ENCODE measurements around the gene PPP2R5D. TPM values are rescaled to one million over a fixed set of nuclear protein-coding genes. Genes with fewer than 3 reads are reported as not detected.

Gene PPP2R5D
- total RNA-seq, 1 experiment from 2014 or later = 53.5 TPM

DNA sequence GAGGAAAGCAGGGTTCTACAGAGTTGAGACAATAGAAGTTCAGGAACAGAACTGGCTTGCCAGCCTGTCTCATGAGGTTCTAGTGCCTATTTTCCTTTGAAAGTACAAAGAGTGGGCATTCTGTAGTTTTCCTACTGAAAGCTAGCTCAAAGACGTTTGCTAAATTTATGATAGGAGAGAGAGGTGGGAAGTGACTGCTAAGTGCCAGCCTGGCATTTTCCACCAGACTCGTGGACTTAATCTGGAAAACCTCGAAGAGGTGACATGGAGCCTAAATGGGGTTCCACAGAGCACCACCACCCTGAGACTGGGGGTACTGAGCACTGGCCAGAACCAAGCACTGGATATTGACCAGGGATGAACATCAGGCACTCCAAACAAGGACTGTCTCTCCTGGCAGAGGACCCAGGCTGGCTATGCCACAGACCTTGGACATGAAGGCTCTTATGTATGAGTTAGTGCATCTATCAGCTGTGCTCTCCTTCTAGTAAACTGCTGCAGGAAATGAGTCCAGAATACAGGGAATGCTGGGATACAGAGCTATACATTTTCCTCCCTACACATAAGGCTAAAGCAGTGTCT is 12.5 kb upstream of the PPP2R5D start:
- no peak overlapping the region for H2AK5ac ChIP-seq (ENCODE audit: insufficient read length, low read length)
- H3K9ac ChIP-seq (ENCODE audit: extremely low read depth, insufficient read length, low read length) = no peak overlapping the region
- H3K79me2 ChIP-seq (ENCODE audit: insufficient read depth, low read length) = no peaks in the 10 kb centered on the region
- no peaks in the 10 kb centered on the region for H3K9me3 ChIP-seq (ENCODE audit: control insufficient read depth, low read depth, low read length)
- no peak overlapping the region for H3K27ac ChIP-seq (ENCODE audit: insufficient read length, low read depth, low read length)
- no peak overlapping the region for H3K4ac ChIP-seq (ENCODE audit: low read depth, low read length)
- H3K4me2 ChIP-seq (ENCODE audit: insufficient read depth, insufficient read length, low read length) = no peak overlapping the region
- H3K27me3 ChIP-seq (ENCODE audit: insufficient read depth, low read length) = no peaks in the 10 kb centered on the region
- Mint-ChIP-seq H3K27me3 (ENCODE audit: low read depth) (no peaks in the 10 kb centered on the region), H3K9me3 (no peaks in the 10 kb centered on the region), H3K4me1 (peaks cover 0 to under 1% of the 10 kb centered on the region in 2 experiments; a peak in 2 of 4 replicates), H3K27ac (no peak overlapping the region), H3K4me3 (no peak overlapping the region), H3K36me3 (ENCODE audit: insufficient read depth in 1 of 3, low read depth in 3 of 3) (peaks cover 3 to 18% (median 13%) of the 10 kb centered on the region in 3 experiments; a peak in 5 of 7 replicates)
- H2AFZ ChIP-seq (ENCODE audit: low read length) = no peak overlapping the region
- no peak overlapping the region for H2BK15ac ChIP-seq (ENCODE audit: low read depth, low read length)
- H3K23me2 ChIP-seq (ENCODE audit: insufficient read length, low read depth, low read length, poor library complexity, severe bottlenecking) = no peaks in the 10 kb centered on the region
- H3K14ac ChIP-seq (ENCODE audit: insufficient read depth, low read length) = no peak overlapping the region
- no peak overlapping the region for H3K23ac ChIP-seq (ENCODE audit: insufficient read length, low read depth, low read length)
- H2BK12ac ChIP-seq (ENCODE audit: insufficient read length, low read depth, low read length) = no peak overlapping the region
- TF ChIP-seq, protein P1, sequence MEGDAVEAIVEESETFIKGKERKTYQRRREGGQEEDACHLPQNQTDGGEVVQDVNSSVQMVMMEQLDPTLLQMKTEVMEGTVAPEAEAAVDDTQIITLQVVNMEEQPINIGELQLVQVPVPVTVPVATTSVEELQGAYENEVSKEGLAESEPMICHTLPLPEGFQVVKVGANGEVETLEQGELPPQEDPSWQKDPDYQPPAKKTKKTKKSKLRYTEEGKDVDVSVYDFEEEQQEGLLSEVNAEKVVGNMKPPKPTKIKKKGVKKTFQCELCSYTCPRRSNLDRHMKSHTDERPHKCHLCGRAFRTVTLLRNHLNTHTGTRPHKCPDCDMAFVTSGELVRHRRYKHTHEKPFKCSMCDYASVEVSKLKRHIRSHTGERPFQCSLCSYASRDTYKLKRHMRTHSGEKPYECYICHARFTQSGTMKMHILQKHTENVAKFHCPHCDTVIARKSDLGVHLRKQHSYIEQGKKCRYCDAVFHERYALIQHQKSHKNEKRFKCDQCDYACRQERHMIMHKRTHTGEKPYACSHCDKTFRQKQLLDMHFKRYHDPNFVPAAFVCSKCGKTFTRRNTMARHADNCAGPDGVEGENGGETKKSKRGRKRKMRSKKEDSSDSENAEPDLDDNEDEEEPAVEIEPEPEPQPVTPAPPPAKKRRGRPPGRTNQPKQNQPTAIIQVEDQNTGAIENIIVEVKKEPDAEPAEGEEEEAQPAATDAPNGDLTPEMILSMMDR (conservative IDR thresholded peaks at IDR 0.05) = no peak
- H2BK120ac ChIP-seq (ENCODE audit: low read depth, low read length, poor library complexity, severe bottlenecking) = no peak overlapping the region
- no peak for DNase-seq
- no peak overlapping the region for H2BK20ac ChIP-seq (ENCODE audit: low read depth, low read length, poor library complexity, severe bottlenecking)
- H3K79me1 ChIP-seq (ENCODE audit: insufficient read depth, low read depth, low read length, poor library complexity, severe bottlenecking) = no peaks in the 10 kb centered on the region
- no peaks in the 10 kb centered on the region for H3K4me1 ChIP-seq (ENCODE audit: insufficient read depth, low read length)
- no peak overlapping the region for H3K18ac ChIP-seq (ENCODE audit: insufficient read length, low read depth, low read length)
- H3K56ac ChIP-seq (ENCODE audit: insufficient read length, low read depth, low read length) = no peak overlapping the region
- no peak overlapping the region for H4K91ac ChIP-seq (ENCODE audit: insufficient read length, low read depth, low read length)
- no CpG with 5 or more reads among the region's 3 CpGs for WGBS (ENCODE audit: extremely low coverage, insufficient read length, low lambda C conversion rate)
- no peak overlapping the region for H4K8ac ChIP-seq (replicated peaks; ENCODE audit: insufficient read length, low read depth, low read length)
- H3T11ph ChIP-seq (ENCODE audit: low read length) = no peak overlapping the region
- no peak overlapping the region for H2BK5ac ChIP-seq (ENCODE audit: insufficient read length, low read length)
- H4K5ac ChIP-seq (ENCODE audit: insufficient read length, low read depth, low read length) = no peak overlapping the region
- H4K20me1 ChIP-seq (ENCODE audit: control insufficient read depth, insufficient read depth, insufficient read length) = no peaks in the 10 kb centered on the region

Data from H9 (cell line).